22Rv1 (cell line): ENCODE measurements around the gene LTBP2.

Experiments used
- CTCF ChIP-seq: fragments of 450-650 bp; IDR thresholded peaks from 2 replicates; pipeline ENCODE4 v1.5.1; 2017; ENCODE audit warnings: mild to moderate bottlenecking
- ZFX ChIP-seq: fragments of 450-650 bp; IDR thresholded peaks from 2 replicates; pipeline ENCODE4 v1.6.1; 2017; ENCODE audit warnings: antibody characterized with exemption, borderline replicate concordance

- no peak for TF ChIP-seq CTCF
- TF ChIP-seq ZFX, result no peak
These were observed 36.1 kb downstream of the LTBP2 start for GRCh38 chr14:74575936-74576335.
